HFFc6 (cell line): ENCODE results near the gene DNMT3A. TPM values are rescaled to one million over a fixed set of nuclear protein-coding genes. Genes with fewer than 3 reads are reported as not detected.

Experiments used
- DNase-seq: peaks from one replicate; pipeline ENCODE4 v3.0.0-alpha.2; 2018
- H3K27ac Mint-ChIP-seq: 2 replicates; pipeline ENCODE4 v1.8.0; 2020; ENCODE audit warnings: mild to moderate bottlenecking, mixed read lengths
- H3K27me3 Mint-ChIP-seq: 2 replicates; pipeline ENCODE4 v1.8.0; 2021; ENCODE audit warnings: mild to moderate bottlenecking, moderate library complexity, mixed read lengths; ENCODE audit not compliant: insufficient read depth
- H3K36me3 Mint-ChIP-seq: 2 replicates; pipeline ENCODE4 v1.8.0; 2021; ENCODE audit warnings: low read depth, mixed read lengths
- H3K4me1 Mint-ChIP-seq: 2 replicates; pipeline ENCODE4 v1.8.0; 2020; ENCODE audit warnings: low read depth, mixed read lengths
- H3K4me3 Mint-ChIP-seq: 2 replicates; pipeline ENCODE4 v1.8.0; 2020; ENCODE audit warnings: mild to moderate bottlenecking, moderate library complexity, mixed read lengths
- H3K9me3 Mint-ChIP-seq: 2 replicates; pipeline ENCODE4 v1.8.0; 2020; ENCODE audit warnings: mild to moderate bottlenecking, mixed read lengths
- CTCF ChIP-seq: fragments of 200-600 bp; sonication (generic); IDR thresholded peaks from 2 replicates; pipeline ENCODE4 v1.5.0; 2021; ENCODE audit warnings: antibody characterized with exemption, mild to moderate bottlenecking
- total RNA-seq, 6 experiments: library from RNA; stranded (reverse); fragmentation: NEBNext Ultra II Directional; extraction: Animal tissue kit (Norgen Biotek cat#: 25700); gene quantifications; 2 replicates in 1 of 6; 3 replicates in 5 of 6; pipeline ENCODE4 v1.2.3, GENCODE V29; 2021

DNMT3A gene
- total RNA-seq, 6 experiments from 2014 or later: 3.5 to 5.2 (median 4.5) TPM

DNA sequence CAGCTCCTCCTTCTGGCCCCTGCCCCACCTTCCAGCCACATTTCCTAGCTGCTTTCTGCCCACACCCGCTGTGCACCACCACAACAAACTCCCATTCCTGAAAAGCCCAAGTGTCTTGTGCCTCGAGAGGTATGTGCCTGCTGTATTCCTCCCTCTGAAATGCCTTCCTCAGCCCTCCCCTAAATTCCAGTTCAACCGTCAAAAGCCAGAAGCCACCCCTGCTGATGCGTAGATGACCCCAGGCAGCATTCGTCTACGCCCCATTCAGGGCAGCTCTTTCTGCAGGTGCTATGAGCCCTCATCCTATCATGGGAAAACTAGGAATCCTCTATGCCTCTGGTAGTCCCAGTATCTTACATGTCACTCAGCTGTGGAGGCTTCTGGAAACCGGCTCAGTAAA is 71.7 kb downstream of the DNMT3A start:
- no peaks in the 10 kb centered on the region for H3K4me1 Mint-ChIP-seq
- no peak for DNase-seq
- H3K27ac Mint-ChIP-seq: no peak overlapping the region
- H3K9me3 Mint-ChIP-seq: no peaks in the 10 kb centered on the region
- no peak for TF ChIP-seq CTCF
- peaks cover 2% of the 10 kb centered on the region for H3K27me3 Mint-ChIP-seq
- no peaks in the 10 kb centered on the region for H3K36me3 Mint-ChIP-seq
- no peak overlapping the region for H3K4me3 Mint-ChIP-seq

DNA sequence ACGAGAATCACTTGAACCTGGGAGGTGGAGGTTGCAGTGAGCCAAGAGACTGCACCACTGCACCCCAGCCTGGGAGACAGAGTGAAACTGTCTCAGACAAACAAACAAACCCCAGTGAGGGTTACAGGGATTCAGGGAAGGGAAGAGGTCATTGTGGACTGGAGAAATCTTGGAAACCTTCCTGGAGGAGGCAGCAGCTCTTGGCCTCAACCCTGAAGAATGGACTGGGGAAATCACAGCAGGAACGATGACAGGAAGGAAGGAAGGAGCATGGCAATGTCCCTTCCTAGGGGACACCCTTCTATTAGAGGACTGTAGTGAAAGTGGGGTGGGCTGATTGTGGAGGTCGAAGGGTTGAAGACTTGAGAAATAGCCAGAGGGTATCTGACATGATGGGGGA is 72.5 kb downstream of the DNMT3A start:
- Mint-ChIP-seq H3K36me3 (no peaks in the 10 kb centered on the region), H3K4me3 (no peak overlapping the region), H3K27me3 (peaks cover 2% of the 10 kb centered on the region), H3K4me1 (no peaks in the 10 kb centered on the region), H3K27ac (no peak overlapping the region), H3K9me3 (no peaks in the 10 kb centered on the region)
- no peak for DNase-seq
- TF ChIP-seq CTCF: no peak

GRCh38 chr2:25268139-25268538 is 73.6 kb downstream of the DNMT3A start:
- no peaks in the 10 kb centered on the region for H3K9me3 Mint-ChIP-seq
- H3K27ac Mint-ChIP-seq: no peak overlapping the region
- no peak for DNase-seq

GRCh38 chr2:25266399-25266798 is 75.3 kb downstream of the DNMT3A start:
- Mint-ChIP-seq H3K36me3 (no peaks in the 10 kb centered on the region), H3K4me1 (no peaks in the 10 kb centered on the region), H3K27ac (no peak overlapping the region), H3K27me3 (peaks cover 1% of the 10 kb centered on the region), H3K9me3 (no peaks in the 10 kb centered on the region), H3K4me3 (no peak overlapping the region)
- DNase-seq: no peak
- TF ChIP-seq CTCF: no peak

More at GRCh38 chr2:25268139-25268538, 73.6 kb downstream of the DNMT3A start:
- no peak for TF ChIP-seq CTCF
- no peak overlapping the region for H3K4me3 Mint-ChIP-seq
- no peaks in the 10 kb centered on the region for H3K4me1 Mint-ChIP-seq
- H3K36me3 Mint-ChIP-seq: no peaks in the 10 kb centered on the region
- peaks cover 1% of the 10 kb centered on the region for H3K27me3 Mint-ChIP-seq

GRCh38 chr2:25265802-25266201 is 75.9 kb downstream of the DNMT3A start:
- Mint-ChIP-seq H3K27ac (no peak overlapping the region), H3K4me1 (no peaks in the 10 kb centered on the region), H3K4me3 (no peak overlapping the region), H3K9me3 (no peaks in the 10 kb centered on the region), H3K36me3 (no peaks in the 10 kb centered on the region), H3K27me3 (peaks cover 1% of the 10 kb centered on the region)
- TF ChIP-seq CTCF: no peak
- DNase-seq: no peak

- Mint-ChIP-seq H3K36me3 (no peaks in the 10 kb centered on the region; the same call in 1 of the 2 replicates), H3K27ac (no peak overlapping the region), H3K4me1 (no peaks in the 10 kb centered on the region), H3K9me3 (no peaks in the 10 kb centered on the region), H3K27me3 (peaks cover 1% of the 10 kb centered on the region), H3K4me3 (no peak overlapping the region)
- DNase-seq: no peak
- no peak for TF ChIP-seq CTCF
These were observed 76.7 kb downstream of the DNMT3A start for GRCh38 chr2:25265001-25265400.
